Stimulated activated CD4-positive, alpha-beta T cell treated with anti-CD3 and anti-CD28 coated beads, Interleukin-2, amount 100 ng/mL, for 4 hours (primary cell): ENCODE data around the gene SLMAP.

Experiments used
- DNase-seq: peaks from one replicate; pipeline ENCODE4 v3.0.0-alpha.2; 2020; ENCODE audit warnings: low read depth

Gene SLMAP

GRCh38 chr3:57963811-57964346 lies 207.8 kb downstream of the SLMAP start:
- no peak for DNase-seq

GRCh38 chr3:57966829-57967228 lies 210.7 kb downstream of the SLMAP start:
- DNase-seq = no peak

- DNase-seq = no peak
Observed at GRCh38 chr3:57967590-57967989, 211.5 kb downstream of the SLMAP start.

- DNase-seq = no peak
Observed at GRCh38 chr3:57968501-57968900, 212.4 kb downstream of the SLMAP start.

GRCh38 chr3:57971975-57972374 lies 215.9 kb downstream of the SLMAP start:
- DNase-seq = no peak

- no peak for DNase-seq
Observed at GRCh38 chr3:57972531-57973111, 216.5 kb downstream of the SLMAP start.

GRCh38 chr3:57973715-57974477 lies 217.8 kb downstream of the SLMAP start:
- no peak for DNase-seq

- no peak for DNase-seq
Observed at GRCh38 chr3:57974796-57975388, 218.8 kb downstream of the SLMAP start.

GRCh38 chr3:57977818-57978235 lies 221.7 kb downstream of the SLMAP start:
- DNase-seq = no peak

- DNase-seq = no peak
Observed at GRCh38 chr3:57978316-57978715, 222.2 kb downstream of the SLMAP start.
